NCI-H1092 treated with DMSO at 0.1 percent for 48 hours (cell line): ENCODE data around the gene OR8K3.

Source experiments
- DNase-seq: peaks from one replicate; lab custom pipeline; 2025; lab: John Stamatoyannopoulos, UW

OR8K3 gene

DNA sequence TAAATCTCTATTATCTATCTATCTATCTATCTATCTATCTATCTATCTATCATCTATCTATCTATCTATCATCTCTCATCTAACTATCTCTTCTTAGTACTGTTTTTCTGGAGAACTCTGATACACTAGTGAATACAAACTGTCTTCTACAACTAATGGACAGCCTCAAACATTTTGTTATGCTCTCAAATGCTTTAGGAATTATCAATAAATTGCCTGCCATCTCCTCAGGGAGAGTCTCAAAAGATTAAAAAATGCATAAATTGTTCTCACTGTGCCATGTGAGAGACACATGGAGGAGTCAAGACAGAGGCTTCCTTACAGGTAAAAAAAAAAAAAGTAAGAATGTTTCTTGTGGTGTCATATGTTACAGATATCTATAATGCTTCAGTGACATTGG is at the start of gene OR8K3:
OR8K3 (plus strand) TSS at position 301 of the 400 bp plus-strand sequence. CDS start 3,163 bp downstream, outside the sequence.
- DNase-seq, result no peak

DNA sequence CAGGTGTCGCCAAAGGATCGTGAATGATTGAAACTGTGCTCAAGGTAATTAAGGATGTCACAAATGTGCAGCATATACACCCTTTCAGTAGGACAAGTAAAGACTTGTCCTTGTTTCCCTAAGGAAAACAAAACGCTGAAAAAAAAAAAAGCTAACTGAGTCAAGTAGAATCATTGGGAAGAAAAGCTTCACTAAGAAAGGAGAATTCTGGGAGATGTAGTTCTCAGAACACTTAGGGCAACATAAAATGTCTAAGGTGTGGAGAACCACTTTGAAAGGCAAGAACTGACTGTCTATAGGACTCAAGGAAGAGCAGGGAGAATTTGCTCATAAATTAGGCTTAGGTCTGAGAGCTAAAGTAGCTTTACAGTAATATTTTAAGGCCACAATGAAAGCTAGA is 43.9 kb upstream of the OR8K3 start:
- no peak for DNase-seq

DNA sequence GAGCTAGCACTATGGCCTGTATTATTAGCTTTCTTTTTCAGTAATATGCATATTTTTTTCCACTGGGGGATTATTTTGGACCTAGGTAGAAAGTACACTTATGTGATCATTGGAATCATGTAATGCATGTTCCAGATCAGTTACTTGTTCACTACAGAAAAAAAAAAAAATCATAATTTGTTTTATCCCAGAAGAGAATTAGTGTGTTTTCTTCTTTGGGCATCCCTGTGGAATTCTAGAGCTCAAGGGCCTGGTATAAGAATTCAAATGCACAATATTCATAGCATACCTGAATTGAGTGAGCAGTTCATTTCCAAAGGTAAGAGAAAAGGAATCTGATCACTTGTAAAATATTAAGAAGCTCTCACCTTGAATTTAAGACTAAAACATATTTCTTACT is 41.1 kb upstream of the OR8K3 start, which contains the start of gene OR5T1:
OR5T1 (plus strand) TSS at position 301 of the 400 bp plus-strand sequence. CDS start 1,485 bp downstream, outside the sequence.
- no peak for DNase-seq

DNA sequence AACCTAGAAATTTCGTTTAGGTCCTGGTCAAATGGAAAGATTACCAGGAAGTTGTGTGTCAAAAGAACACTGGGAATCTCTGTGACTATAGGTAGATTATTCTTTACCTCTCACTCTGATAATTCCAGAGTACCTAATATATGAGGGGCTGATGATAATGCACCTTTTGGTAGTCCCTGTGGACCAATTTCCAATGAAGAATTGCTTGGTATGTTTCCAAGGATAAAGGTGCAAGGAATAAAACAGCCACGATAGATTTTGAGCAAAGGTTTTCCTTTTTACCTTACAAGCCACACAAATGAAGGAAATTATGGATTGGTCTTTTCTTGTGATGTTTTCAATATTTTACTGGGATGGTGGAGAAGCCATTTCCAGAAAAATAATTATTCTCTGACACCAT is 22.8 kb upstream of the OR8K3 start, which contains the start of gene OR8H1:
OR8H1 (minus strand) TSS at position 101 of the 400 bp plus-strand sequence. CDS start 1,192 bp downstream, outside the sequence.
- no peak for DNase-seq

DNA sequence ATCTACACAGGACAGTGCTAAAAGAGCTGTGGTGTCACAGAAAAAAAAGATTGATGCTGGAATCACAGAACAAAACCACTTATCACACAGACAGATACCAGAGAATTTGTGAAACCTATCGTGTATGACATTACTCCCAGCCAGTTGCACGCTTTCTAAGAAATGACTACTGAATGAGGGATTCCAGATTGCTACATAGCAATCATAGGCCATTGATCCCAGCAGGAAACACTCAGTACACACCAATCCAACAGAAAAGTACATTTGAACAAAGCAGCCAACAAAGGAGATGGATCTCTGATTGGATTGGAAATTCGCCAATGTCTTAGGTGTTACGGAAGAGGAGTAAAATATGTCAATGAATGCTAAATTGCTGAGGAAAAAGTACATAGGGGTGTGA is 18.0 kb upstream of the OR8K3 start:
- no peak for DNase-seq

DNA sequence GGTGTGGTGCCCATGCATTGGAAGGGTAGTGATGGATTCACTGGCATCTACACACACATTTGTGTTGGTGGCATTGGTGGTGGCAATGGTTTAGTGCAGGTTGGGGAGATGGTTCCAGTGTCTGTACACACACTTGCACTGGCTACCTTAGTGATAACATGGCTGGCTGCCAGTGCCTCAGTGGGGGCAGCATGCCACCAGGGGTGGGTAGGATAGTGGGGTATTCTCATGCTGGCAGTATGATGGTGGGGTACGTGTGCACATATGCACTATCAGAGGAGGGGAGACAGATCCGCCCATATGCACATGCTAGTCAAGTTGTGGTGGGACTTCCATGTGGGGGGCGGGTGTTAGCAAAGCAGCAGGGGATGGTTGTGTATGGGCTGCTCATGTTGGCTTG is 7.1 kb upstream of the OR8K3 start:
- DNase-seq, result no peak

DNA sequence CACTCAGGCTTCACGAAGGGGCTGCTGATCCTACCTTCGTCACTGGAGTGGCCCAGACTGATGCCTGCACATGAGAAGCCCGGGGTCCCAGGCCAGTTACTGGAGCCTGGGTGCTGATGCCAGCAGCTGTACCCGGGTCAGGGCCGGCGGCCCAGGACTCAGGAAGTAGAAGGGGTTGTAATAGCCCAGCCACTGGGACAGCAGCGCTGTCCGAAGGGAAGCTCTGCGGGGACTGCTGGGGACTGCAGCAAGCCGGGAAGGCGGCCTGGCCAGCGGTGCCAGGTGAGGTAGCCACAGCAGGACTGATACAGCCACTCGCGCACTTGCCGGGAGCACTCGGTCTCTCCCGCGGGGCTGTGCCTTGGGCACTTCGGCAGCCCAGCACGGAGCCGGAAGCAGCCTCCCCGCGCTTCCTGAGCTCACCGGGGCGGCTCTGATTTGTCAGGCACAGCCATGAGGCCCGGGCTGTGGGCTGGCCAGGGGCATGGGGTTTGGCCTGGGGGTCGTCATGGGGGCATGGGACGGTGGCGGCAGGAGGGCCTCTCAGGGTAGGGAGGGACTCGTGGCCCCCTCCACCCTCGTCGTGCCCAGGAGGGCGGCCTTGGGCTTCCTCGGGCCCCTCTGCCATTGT is 17.0 kb downstream of the OR8K3 start:
- DNase-seq, result no peak

DNA sequence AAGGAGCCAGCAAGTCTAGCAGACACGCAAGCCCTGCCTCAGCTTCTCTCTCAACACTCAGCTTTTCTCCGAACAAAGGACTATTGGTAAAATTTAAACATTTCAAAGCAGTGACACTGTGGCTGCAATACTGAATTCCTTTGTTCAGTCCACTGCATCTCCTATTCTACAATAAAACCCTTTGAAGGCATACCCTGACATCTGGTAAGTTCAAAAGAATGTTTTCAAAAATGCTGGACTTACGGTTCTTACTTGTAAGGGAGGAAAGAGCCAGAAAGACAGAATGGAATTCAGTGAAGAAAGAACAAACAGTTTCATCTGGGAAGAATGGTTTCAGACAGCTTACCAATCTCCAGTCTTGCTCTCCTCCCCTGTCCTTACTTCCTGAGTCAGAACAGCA is 18.2 kb downstream of the OR8K3 start:
- DNase-seq, result no peak

DNA sequence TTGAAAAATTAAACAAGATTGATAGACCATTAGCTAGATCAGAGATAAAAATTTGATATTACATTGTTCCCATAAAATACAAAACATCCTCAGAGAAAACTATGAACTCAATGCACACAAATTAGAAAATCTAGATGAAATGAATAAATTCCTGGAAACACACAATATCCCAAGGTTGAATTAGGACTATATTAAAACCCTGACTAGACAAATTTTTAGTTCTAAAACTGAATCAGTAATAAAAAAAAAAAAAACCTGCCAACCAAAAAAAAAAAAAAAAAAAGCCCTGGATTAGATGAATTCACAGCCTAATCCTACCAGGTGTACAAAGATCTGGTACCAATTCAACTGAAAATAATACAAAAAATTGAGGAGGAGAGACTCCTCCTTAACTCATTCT is 25.3 kb downstream of the OR8K3 start:
- no peak for DNase-seq

DNA sequence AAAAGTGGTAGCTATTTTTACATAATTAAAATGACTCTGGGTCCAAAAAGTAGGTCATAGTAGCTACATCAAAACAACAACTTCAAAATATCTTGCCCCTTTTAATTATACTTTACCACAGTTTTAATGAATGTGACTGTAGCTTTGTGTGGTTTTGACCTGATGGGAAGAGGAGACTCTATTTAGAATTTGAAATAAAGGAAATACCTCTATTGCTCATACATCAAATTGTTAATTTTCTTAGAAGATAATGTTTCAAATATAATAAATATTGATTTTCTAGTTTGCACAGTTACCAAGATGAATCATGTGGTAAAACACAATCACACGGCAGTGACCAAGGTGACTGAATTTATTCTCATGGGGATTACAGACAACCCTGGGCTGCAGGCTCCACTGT is 30.8 kb downstream of the OR8K3 start, which contains the start of gene OR8K1:
OR8K1 (plus strand) TSS at position 301 of the 400 bp plus-strand sequence; CDS start at position 301, 0 bp downstream.
- DNase-seq, result no peak

DNA sequence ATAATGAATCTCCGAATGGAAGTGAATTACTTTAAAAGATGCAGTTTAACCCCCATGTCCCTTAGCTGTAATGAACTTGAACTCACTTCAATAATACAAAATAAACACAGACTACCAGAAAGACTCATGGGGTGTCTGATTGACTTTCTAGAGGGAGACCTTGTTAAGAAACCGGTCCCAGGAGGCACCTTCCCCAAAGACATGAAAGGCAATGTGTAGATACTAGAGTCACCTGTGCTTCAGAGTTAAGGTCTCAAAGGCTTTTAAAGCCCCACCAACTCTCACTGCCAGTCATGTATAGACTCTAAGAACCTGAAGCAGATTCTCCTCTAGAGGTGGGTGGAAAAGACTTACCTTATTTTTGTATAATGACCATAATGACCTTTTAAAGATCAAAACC is 39.0 kb downstream of the OR8K3 start, which contains the start of gene OR8J1:
OR8J1 (plus strand) TSS at position 301 of the 400 bp plus-strand sequence. CDS start 5,956 bp downstream, outside the sequence.
- DNase-seq, result no peak
